ENCODE measurements around the gene HSD11B1L.

Gene HSD11B1L

DNA sequence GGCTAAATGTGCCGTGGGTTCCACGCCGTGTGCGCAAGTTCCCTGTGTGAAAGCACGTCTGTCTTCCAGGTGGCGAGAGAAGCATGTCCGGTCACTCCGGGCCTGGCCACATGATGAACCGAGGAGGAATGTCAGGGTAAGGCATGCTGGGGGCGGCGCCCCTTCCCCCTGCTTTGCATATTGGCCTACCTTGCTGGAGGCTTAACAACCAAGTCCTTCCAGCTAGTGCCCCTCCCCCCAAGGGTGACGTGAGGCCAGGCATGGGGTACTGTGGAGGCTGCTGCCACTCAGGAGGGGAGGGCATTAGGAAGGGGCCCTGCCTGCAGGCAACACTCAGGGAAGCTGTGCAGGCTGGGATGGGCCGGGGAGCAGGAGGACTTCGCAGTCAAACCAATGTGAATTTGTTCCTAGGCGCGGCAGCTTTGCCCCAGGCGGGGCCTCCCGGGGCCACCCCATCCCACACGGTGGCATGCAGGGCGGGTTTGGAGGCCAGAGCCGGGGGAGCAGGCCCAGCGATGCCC, 13.0 kb upstream of the HSD11B1L start:
- no peak for DNase-seq

DNA sequence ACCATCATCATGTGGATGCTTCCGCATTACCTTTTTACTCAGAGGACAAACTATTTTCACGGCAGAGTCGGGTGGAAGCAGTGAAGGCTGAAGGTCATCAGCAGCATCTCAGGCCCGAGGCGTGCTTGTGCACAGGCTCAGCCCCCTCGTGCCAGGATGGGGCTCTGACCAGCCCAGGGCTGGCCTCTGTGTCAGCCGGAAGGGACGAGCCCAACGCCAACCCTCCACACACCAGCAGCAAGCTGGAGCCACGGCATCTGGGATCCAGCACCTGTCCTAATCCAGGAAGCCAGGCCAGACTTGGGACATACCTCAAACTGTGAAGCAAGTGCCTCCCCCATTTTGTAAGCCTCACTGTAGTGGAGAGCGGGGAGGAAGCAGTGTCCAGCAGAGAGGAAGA, 11.6 kb upstream of the HSD11B1L start:
- no peak for DNase-seq

DNA sequence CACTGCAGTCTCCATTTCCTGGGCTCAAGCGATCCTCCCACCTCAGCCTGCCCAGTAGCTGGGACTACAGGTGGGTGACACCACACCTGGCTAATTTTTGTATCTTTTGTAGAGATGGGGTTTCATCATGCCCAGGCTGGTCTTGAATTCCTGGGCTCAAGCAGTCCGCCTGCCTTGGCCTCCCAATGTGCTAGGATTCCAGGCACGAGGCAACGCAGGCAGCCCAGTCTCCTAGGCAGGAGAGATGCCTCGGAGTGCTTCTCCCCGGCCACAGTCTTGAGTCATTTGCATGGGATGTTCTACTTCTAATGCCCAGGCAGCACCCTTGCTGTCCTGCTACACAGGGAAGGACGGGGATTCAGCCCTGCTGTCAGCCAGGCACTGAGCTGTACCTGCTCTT, 9.2 kb upstream of the HSD11B1L start:
- DNase-seq, result no peak

- no peak for DNase-seq
These were observed 7.9 kb upstream of the HSD11B1L start for GRCh38 chr19:5672708-5673459.

DNA sequence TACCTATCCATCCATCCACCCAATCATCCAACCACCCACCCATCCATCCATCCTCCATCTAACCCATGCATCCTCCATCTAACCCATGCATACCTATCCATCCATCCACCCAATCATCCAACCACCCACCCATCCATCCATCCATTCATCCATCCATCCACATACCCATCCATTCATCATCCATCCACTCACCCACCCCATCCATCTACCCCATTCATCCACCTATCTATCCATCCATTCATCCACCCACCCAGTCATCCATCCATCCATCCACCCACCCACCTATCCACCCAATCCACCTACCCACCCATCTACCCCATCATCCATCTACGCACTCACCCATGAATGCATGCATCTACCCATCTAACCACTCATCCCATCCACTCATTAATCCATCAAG, 7.1 kb upstream of the HSD11B1L start:
- DNase-seq, result no peak

DNA sequence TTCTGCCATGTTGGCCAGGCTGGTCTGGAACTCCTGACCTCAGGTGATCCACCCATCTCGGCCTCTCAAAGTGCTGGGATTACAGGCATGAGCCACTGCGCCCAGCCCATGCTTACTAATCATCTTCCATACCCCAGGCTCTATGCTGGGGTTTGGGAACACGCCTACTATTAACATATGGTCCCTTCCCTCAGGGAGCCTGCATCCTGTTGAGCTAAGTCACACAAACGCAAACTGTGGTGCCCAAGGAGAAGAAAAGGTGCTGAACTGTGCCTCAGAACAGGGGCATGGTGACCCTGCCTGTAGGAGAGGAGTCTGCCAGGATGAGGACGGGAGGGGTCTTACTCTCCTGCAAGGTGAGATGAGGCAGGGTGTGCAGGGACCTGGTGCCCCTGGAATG, 6.1 kb upstream of the HSD11B1L start:
- DNase-seq, result no peak

DNA sequence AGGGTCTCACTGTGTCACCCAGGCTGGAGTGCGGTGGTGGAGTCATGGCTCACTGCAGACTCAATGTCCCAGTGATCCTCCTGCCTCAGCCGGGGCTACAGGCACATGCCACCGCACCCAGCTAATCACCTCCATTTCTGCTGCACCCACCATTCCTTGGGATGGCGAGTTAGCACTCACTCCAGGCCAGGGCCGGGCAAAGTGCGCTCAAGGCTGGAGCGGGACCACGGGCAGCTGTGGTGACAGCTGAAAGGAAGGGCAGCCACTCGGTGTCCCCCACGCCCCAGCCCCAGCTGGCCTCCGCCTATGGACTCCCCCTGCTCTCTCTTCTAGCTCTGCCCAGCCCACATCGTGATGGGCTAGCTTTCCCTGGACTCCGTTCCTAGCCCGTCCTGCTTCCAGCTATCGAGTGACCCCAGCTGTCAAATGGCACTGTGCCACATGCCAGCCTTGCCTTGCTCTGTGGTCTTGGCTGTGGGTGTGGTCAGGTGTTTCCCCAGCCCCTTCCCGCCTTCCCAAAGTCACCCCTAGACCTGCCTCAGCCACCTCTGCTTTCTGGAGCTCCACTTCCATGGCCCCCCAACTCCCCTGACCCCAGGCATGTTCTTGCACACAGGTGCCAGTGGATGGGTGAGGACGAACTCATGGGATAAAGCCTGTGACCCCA, 4.6 kb upstream of the HSD11B1L start:
- DNase-seq, result no peak

- DNase-seq, result no peak
These were observed 4.1 kb upstream of the HSD11B1L start for GRCh38 chr19:5676772-5677105.

- DNase-seq, result no peak
These were observed 3.7 kb upstream of the HSD11B1L start for GRCh38 chr19:5677136-5677535.

DNA sequence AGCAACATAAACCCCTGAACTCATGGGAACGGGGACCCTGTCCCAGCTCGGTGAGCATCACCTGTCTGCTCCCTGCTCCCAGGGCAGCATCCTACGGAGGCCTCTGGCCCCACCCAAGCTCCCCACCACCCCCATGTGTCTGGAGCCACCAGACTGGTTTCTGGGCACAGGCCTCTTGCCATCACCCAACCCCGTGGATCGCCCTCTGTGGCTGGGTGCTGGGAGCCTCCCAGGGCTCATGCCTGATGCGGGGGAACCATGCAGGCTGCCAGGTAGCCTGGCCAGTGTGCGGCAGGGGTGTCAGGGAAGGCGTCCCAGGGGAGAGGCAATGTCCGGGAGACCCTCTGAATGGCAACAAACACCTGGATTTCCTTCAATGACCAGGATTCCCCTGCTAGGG, 3.2 kb upstream of the HSD11B1L start:
- DNase-seq, result no peak

- no peak for DNase-seq
These were observed 2.6 kb upstream of the HSD11B1L start for GRCh38 chr19:5678071-5678718.

- DNase-seq, result no peak
These were observed 1.3 kb upstream of the HSD11B1L start for GRCh38 chr19:5679289-5680083.

GRCh38 chr19:5680084-5680436, 767 bp upstream of the HSD11B1L start:
- DNase-seq, result no peak

DNA sequence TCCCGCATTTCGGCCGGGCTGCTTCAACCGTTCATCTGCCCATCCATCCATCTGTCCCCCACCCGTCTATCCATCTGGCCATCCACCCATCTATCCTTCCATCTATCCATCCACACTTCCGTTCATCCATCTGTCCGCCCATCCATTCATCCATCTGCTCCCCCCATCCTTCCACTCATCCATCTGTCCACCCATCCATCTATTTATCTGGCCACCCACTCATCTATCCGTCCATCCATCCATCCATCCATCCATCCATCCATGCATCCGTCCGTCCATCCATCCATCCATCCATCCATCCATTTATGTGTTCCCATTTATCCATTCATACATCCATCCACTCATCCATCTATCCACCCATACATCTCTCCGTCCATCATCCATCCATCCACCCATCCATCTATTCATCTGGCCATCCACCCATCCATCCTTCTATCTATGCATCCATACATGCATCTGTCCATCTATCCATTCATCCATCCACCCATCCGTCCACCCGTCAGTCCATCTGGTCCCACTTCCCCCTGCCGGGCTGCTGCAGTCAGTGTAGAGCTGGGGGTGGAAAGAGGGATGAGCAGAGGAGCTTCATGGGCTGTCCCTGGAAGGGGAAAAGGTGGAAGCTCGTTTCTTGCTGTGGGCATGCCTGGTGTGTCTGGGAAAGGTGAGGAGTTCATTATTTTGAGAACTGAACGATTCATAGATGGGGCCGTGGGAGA, 722 bp downstream of the HSD11B1L start:
- DNase-seq, result no peak

DNA sequence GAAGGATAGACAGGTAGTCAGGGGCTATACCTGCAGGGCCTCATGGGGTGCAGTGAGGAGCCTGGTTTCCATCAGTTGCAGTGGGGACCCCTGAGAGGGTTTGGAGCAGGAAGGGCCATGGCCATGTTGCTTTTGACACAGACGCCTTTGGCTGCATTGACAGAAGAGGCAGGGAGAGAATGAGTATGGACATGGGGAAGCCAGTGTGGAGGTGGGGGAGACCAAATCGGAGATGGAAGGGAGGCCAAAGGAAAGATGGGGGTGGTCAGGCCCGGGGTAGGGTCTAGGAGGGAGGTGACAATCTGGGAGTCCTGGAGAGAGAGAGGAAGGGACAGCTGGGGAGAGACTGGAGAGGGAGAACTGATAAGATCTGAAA, 1.3 kb downstream of the HSD11B1L start:
- no peak for DNase-seq

- no peak for DNase-seq
These were observed 2.5 kb downstream of the HSD11B1L start for GRCh38 chr19:5683177-5683886.

DNA sequence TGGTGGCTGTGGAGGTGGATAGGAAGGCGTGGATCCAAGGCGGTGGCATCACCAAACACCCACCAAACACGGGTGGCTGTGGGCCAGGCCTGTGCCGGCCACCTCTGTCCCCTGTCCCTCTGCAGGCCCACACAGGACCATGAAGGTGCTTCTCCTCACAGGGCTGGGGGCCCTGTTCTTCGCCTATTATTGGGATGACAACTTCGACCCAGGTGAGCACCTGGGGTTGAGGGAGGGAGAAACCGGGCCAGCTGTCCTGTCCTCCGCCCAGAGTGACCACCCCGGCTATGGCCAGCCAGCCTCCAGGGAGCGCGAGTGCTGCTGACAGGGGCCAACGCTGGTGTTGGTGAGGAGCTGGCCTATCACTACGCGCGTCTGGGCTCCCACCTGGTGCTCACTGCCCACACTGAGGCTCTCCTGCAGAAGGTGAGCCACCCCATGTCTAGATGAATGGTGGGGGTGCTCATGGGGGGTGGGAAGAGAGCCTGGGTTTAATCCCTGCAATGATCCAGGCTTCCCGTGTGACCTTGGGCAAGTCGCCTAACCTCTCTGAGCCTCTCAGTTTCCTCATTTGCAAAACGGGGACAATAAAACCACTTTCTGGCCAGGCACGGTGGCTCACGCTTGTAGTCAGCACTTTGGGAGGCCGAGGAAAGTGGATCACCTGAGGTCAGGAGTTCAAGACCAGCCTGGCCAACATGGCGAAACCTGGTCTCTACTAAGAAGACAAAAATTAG, 4.0 kb downstream of the HSD11B1L start:
- DNase-seq, result no peak

GRCh38 chr19:5686326-5686646, 5.5 kb downstream of the HSD11B1L start:
- no peak for DNase-seq

DNA sequence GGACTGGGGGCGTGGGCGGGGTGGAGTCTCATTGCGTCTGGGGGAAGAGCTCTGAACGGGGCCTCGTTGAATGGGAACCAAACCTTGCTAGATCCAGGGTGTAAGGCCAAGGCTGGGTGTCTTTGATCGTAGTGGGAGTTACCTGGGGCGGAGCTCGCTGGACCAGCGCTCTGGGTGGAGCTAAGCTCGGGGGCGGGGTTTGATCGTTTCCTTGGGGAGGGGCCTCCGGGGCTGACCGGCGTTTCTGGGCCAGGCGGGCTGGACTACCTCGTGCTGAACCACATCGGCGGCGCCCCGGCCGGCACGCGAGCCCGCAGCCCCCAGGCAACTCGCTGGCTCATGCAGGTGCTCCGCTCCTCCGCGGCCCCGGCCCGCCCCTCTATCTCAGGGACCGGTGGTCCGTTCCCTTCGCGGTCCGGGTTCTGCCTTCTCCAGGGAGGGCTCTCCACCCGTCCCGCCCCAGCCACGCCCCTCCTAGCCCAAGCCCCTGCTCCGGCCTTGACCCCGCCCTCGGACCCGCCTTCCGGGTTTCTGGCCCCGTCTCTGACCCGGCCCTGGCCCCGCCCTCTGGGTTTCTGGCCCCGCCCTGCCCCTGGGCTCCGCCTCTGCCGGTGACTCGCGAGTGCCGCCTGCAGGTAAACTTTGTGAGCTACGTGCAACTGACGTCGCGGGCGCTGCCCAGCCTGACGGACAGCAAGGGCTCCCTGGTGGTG, 6.0 kb downstream of the HSD11B1L start:
- DNase-seq, result peak; percentile 70

DNA sequence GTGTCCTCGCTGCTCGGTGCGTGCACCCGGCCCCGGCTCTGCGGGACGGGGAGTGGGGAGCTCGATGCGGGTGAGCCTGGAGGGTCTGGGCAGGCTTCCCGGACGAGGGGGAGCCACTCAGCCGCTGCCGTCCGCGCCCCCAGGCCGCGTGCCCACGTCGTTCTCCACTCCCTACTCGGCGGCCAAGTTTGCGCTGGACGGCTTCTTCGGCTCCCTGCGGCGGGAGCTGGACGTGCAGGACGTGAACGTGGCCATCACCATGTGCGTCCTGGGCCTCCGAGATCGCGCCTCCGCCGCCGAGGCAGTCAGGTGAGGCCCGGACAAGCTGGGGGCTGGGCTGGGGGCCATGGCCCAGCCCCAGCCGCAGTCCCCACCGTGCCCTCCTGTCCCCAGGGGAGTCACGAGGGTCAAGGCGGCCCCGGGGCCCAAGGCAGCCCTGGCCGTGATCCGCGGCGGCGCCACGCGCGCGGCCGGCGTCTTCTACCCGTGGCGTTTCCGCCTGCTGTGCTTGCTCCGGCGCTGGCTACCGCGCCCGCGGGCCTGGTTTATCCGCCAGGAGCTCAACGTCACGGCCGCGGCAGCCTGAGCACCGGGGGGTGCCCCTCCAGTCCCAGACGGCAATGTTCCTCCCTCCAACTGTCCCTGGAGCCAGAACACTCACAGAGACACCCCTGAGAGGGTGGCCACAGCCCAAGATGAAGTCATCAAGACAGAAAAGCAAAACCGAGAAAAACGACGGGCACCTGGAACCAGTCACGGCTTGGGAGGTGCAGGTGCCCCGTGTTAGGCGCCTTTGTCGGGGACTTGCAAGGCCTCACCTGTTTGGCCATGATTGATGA, 6.8 kb downstream of the HSD11B1L start:
- no peak for DNase-seq

All from GF-D8 (cell line).